ENCODE results near the gene PPP1R37. TPM values are rescaled to one million over a fixed set of nuclear protein-coding genes. Genes with fewer than 3 reads are reported as not detected.
A peak's percentile ranks its signal among the peaks of the same experiment; 100 is the strongest.

The PPP1R37 gene
- total RNA-seq, 1 experiment from 2014 or later, result 33.6 TPM

DNA sequence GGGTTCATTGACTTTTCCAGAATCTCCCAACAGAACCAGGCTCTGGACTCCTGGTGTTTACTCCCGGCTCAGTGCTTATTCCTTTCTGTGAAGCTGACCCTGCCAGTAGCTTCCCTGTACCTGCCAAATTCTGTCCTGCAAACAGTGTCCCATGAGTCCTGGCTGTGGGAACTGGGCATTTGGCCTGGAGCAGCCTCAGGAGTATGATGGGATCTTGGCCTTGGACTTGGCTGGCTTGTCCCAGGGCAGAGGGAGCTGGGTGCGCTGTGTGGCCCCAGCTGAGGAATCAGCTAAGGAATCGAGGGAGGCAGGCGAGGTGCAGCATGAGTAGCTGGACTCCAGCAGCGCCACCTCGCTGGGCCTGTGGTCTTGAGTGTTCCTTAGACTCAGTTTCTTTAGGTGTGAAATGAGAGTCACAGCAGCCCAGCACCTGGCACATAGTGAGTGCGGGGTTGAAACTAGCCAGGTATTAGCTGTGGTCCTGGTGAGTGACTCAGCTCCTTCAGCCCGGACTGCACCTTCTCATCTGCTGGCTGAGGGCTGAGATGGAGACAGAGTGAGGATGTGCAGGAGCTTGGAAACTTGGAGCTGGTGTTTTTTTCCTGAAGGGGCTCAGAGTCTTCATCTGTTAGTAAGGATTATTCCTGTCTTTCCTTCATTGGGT, 43.8 kb upstream of the PPP1R37 start:
- Histone ChIP-seq H3T11ph (ENCODE audit: low read length) (no peak overlapping the region), H3K27ac (ENCODE audit: insufficient read length, low read depth, low read length) (no peak overlapping the region)
- DNase-seq, result no peak

More for the DNA sequence above, 43.8 kb upstream of the PPP1R37 start:
- no peak overlapping the region for H2BK20ac ChIP-seq (ENCODE audit: low read depth, low read length, poor library complexity, severe bottlenecking)
- no peak overlapping the region for H2BK12ac ChIP-seq (ENCODE audit: insufficient read length, low read depth, low read length)
- peaks cover 20 to 53% (median 50%) of the 10 kb centered on the region in 3 experiments; a peak in 6 of 7 replicates for H3K36me3 Mint-ChIP-seq (ENCODE audit: insufficient read depth in 1 of 3, low read depth in 3 of 3)
- no peak overlapping the region for H3K14ac ChIP-seq (ENCODE audit: insufficient read depth, low read length)
- H3K79me1 ChIP-seq (ENCODE audit: insufficient read depth, low read depth, low read length, poor library complexity, severe bottlenecking), result no peaks in the 10 kb centered on the region
- no peaks in the 10 kb centered on the region for H3K9me3 ChIP-seq (ENCODE audit: control insufficient read depth, low read depth, low read length)
- no peak overlapping the region for H3K4ac ChIP-seq (ENCODE audit: low read depth, low read length)
- no peak overlapping the region for H2BK5ac ChIP-seq (ENCODE audit: insufficient read length, low read length)
- H3K18ac ChIP-seq (ENCODE audit: insufficient read length, low read depth, low read length), result no peak overlapping the region
- H3K56ac ChIP-seq (ENCODE audit: insufficient read length, low read depth, low read length), result no peak overlapping the region
- no peaks in the 10 kb centered on the region for H3K23me2 ChIP-seq (ENCODE audit: insufficient read length, low read depth, low read length, poor library complexity, severe bottlenecking)
- no peaks in the 10 kb centered on the region for H3K4me1 ChIP-seq (ENCODE audit: insufficient read depth, low read length)
- H4K20me1 ChIP-seq (ENCODE audit: control insufficient read depth, insufficient read depth, insufficient read length), result no peaks in the 10 kb centered on the region
- no peak overlapping the region for H3K23ac ChIP-seq (ENCODE audit: insufficient read length, low read depth, low read length)
- TF ChIP-seq, protein P1, sequence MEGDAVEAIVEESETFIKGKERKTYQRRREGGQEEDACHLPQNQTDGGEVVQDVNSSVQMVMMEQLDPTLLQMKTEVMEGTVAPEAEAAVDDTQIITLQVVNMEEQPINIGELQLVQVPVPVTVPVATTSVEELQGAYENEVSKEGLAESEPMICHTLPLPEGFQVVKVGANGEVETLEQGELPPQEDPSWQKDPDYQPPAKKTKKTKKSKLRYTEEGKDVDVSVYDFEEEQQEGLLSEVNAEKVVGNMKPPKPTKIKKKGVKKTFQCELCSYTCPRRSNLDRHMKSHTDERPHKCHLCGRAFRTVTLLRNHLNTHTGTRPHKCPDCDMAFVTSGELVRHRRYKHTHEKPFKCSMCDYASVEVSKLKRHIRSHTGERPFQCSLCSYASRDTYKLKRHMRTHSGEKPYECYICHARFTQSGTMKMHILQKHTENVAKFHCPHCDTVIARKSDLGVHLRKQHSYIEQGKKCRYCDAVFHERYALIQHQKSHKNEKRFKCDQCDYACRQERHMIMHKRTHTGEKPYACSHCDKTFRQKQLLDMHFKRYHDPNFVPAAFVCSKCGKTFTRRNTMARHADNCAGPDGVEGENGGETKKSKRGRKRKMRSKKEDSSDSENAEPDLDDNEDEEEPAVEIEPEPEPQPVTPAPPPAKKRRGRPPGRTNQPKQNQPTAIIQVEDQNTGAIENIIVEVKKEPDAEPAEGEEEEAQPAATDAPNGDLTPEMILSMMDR (conservative IDR thresholded peaks at IDR 0.05), result no peak
- H4K8ac ChIP-seq (replicated peaks; ENCODE audit: insufficient read length, low read depth, low read length), result no peak overlapping the region
- peaks cover 5% of the 10 kb centered on the region; the same call in 1 of the 2 replicates for H3K79me2 ChIP-seq (ENCODE audit: insufficient read depth, low read length)
- H3K4me3 Mint-ChIP-seq, result no peak overlapping the region; a peak in 1 of 5 replicates
- no peaks in the 10 kb centered on the region; a peak in 2 of 4 replicates for H3K4me1 Mint-ChIP-seq
- no peak overlapping the region for H3K9ac ChIP-seq (ENCODE audit: extremely low read depth, insufficient read length, low read length)
- H3K27ac Mint-ChIP-seq, result peak overlapping the region; percentile 52 to 94 (median 73); a peak in 5 of 7 replicates
- H3K27me3 ChIP-seq (ENCODE audit: insufficient read depth, low read length), result no peaks in the 10 kb centered on the region
- H2BK120ac ChIP-seq (ENCODE audit: low read depth, low read length, poor library complexity, severe bottlenecking), result no peak overlapping the region
- no peak overlapping the region for H4K91ac ChIP-seq (ENCODE audit: insufficient read length, low read depth, low read length)
- H4K5ac ChIP-seq (ENCODE audit: insufficient read length, low read depth, low read length), result no peak overlapping the region
- no peak overlapping the region for H3K4me2 ChIP-seq (ENCODE audit: insufficient read depth, insufficient read length, low read length)
- H3K9me3 Mint-ChIP-seq, result no peaks in the 10 kb centered on the region; a peak in 1 of 5 replicates
- no peak overlapping the region for H2AFZ ChIP-seq (ENCODE audit: low read length)
- WGBS (ENCODE audit: extremely low coverage, insufficient read length, low lambda C conversion rate), result no CpG with 5 or more reads among the region's 8 CpGs
- no peaks in the 10 kb centered on the region for H3K27me3 Mint-ChIP-seq (ENCODE audit: low read depth)
- H2BK15ac ChIP-seq (ENCODE audit: low read depth, low read length), result no peak overlapping the region
- no peak overlapping the region for H2AK5ac ChIP-seq (ENCODE audit: insufficient read length, low read length)

Data from H9 (cell line).